HFF-Myc (cell line): ENCODE data around the gene CSMD2.

Experiments used
- DNase-seq: peaks from one replicate; pipeline ENCODE4 v3.0.0-alpha.2; 2011; ENCODE audit warnings: low read depth; ENCODE audit errors: extremely low read depth
- H3K4me3 ChIP-seq: replicated peaks from 2 replicates; pipeline ENCODE4 v1.5.1; 2011; ENCODE audit warnings: low read depth, mild to moderate bottlenecking, control low read depth, low read length
- TF ChIP-seq, protein P1 (sequence below): IDR thresholded peaks from 2 replicates; pipeline ENCODE4 v1.5.1; 2012; ENCODE audit warnings: mild to moderate bottlenecking, low read depth, low read length, control low read depth; ENCODE audit errors: missing control alignments

Gene CSMD2

GRCh38 chr1:33696311-33696710, 468.7 kb downstream of the CSMD2 start:
- H3K4me3 ChIP-seq = no peak overlapping the region
- DNase-seq = no peak
- TF ChIP-seq, protein P1, sequence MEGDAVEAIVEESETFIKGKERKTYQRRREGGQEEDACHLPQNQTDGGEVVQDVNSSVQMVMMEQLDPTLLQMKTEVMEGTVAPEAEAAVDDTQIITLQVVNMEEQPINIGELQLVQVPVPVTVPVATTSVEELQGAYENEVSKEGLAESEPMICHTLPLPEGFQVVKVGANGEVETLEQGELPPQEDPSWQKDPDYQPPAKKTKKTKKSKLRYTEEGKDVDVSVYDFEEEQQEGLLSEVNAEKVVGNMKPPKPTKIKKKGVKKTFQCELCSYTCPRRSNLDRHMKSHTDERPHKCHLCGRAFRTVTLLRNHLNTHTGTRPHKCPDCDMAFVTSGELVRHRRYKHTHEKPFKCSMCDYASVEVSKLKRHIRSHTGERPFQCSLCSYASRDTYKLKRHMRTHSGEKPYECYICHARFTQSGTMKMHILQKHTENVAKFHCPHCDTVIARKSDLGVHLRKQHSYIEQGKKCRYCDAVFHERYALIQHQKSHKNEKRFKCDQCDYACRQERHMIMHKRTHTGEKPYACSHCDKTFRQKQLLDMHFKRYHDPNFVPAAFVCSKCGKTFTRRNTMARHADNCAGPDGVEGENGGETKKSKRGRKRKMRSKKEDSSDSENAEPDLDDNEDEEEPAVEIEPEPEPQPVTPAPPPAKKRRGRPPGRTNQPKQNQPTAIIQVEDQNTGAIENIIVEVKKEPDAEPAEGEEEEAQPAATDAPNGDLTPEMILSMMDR = no peak

DNA sequence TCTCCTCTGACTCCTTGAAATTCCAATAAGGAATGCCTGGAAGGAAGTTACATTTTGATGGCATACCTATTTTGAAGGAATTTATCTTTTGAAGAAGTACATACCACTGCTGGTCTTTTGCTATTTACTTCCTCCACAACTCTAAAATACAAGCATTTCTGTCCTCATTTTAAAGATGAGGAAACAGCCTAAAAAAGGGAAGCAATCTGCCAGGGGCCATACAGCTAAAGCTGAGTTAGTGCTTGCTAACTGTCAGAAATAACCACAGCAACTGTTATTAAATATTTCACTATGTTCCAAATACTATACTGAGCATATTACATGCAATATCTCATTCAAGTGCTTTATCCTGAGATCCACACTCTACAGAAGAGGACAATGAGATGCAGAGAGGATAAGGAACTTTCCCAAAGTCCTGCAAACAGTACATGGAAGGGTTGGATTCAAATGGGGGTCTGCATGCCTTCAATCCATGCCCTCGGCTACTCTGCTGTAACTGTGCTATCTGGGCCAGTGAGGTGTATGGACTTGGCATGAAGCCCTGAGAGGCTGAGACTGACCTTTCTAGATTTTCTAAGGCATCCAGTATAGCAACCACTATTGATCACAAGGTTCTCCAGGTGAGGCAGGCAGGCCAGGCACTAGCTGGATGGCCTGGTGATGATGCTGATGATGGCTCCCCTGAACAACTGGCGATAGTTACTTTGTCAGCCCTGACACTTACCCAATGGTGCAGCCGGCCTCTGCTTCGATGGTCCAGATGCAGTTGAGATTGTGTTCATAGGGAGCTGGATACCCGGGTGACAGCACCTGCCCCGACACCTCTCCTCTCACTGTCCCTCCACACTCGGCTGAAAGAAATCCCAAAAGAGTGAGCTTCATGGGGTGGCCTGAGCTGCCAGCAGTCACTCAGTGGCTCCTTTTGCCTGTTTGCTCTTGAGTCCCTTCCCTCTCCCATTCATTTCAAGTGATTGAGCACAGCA, 472.5 kb downstream of the CSMD2 start:
- no peak overlapping the region for H3K4me3 ChIP-seq
- no peak for DNase-seq
- TF ChIP-seq, protein P1 = no peak

- no peak for DNase-seq
- no peak overlapping the region for H3K4me3 ChIP-seq
- TF ChIP-seq, protein P1 = no peak
Measured at GRCh38 chr1:33687000-33687399, 478.0 kb downstream of the CSMD2 start.

DNA sequence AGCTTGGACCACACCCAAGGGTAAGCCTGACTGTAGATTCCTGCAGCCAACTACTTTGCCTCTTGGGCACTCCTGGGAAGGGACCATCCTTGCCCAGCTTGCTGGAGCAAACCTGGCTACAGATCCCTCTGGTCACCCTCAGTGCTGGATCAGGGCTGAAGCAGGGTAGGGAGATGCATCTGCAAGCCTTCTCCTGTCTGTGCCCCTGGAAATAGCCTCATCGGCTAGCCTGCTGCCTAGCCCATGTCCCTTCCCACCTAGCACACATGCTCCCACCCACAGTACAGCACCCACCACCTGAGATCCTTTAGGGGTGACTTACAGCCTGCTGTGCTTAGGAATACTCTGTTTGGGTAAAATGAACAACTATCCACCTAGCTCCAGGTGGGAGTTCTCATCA, 478.5 kb downstream of the CSMD2 start:
- no peak for DNase-seq
- H3K4me3 ChIP-seq = no peak overlapping the region
- TF ChIP-seq, protein P1 = no peak

- TF ChIP-seq, protein P1 = no peak
- DNase-seq = no peak
- H3K4me3 ChIP-seq = no peak overlapping the region
Measured at GRCh38 chr1:33685256-33685655, 479.8 kb downstream of the CSMD2 start.

GRCh38 chr1:33684396-33685179, 480.4 kb downstream of the CSMD2 start:
- TF ChIP-seq, protein P1 = no peak
- H3K4me3 ChIP-seq = no peak overlapping the region
- DNase-seq = no peak
